Subcutaneous adipose tissue (tissue), 4 donors: ENCODE results near the gene TRIB2. TPM values are rescaled to one million over a fixed set of nuclear protein-coding genes. Genes with fewer than 3 reads are reported as not detected.

Experiments
- CTCF ChIP-seq: fragments of 450-650 bp; IDR thresholded peaks from one replicate; pipeline ENCODE4 v1.5.1; 2016; ENCODE audit warnings: low read depth, mild to moderate bottlenecking, control low read depth, antibody characterized with exemption, moderate library complexity
- total RNA-seq, 4 donors: library from RNA; depleted of rRNA; stranded (reverse); fragments of >200 nt; gene quantifications; one replicate each; pipeline ENCODE4 v1.1.0, GENCODE V29; 2016

The TRIB2 gene
- total RNA-seq, 4 donors from 2014 or later: 17.3 to 94.9 (median 26.2) TPM

GRCh38 chr2:12737738-12738485 lies 21.2 kb downstream of the TRIB2 start:
- TF ChIP-seq CTCF: no peak

GRCh38 chr2:12739721-12740254 lies 23.1 kb downstream of the TRIB2 start:
- no peak for TF ChIP-seq CTCF

GRCh38 chr2:12741380-12741779 lies 24.6 kb downstream of the TRIB2 start:
- TF ChIP-seq CTCF: no peak

- no peak for TF ChIP-seq CTCF
These were observed 26.2 kb downstream of the TRIB2 start for GRCh38 chr2:12742891-12743290.

GRCh38 chr2:12750166-12750905 lies 33.6 kb downstream of the TRIB2 start:
- TF ChIP-seq CTCF: no peak

GRCh38 chr2:12754643-12755042 lies 37.9 kb downstream of the TRIB2 start:
- no peak for TF ChIP-seq CTCF

GRCh38 chr2:12755384-12755783 lies 38.6 kb downstream of the TRIB2 start:
- TF ChIP-seq CTCF: no peak
